Fibroblast of the conjunctiva (primary cell): ENCODE results near the gene BZW2.

Experiments
- DNase-seq: peaks from one replicate; pipeline ENCODE4 v3.0.0-alpha.2; 2010; ENCODE audit warnings: low read depth

The BZW2 gene

DNA sequence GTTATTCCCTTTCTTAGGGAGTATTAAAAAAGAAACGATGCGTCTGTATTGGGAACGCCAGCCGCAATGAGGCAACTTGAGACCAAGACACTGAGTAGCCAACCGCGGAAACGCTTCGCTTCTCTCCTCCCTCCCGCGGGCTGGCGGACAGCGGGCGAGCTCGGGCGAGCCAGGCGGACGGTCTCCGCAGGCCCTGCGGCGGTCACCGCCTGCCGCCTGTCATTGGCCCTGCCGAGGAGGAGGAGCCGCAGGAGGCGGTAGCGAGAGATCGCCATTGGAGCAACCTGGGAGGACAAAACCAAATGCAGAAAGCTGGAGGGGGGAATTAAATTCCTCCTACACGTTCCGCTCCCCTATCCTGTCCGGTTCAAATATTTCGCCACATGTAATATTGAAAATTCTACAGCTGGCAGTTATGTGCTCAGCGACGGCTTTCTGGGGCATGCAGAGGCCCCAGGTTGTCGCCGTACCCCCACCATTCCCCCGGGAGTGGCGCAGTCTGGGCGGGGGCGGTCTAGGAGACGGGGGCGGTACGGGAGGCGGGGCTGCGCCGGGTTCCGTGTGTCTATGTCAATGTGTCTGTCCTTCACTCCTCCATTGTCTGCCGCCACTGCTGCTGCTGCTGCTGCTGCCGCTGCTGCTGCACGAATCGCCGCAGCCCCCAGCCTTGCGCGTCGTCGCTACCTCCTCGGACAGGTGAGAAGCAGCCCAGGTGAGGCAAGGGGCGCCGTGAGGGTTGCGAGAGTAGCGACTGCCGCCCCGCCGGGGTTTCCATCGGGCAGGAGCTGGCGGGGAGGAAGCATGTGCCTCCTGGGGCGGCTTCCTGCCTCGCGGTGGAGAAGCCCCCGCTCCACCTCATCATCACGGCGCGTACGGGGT lies at the start of gene BZW2, which contains the start of gene ANKMY2:
Gene BZW2, plus strand, starts transcription at position 589 of the 879 bp plus-strand sequence. CDS start 19,263 bp downstream, outside the sequence.
Gene ANKMY2, minus strand, starts transcription at position 162 of the 879 bp plus-strand sequence. CDS start 181 bp downstream, outside the sequence.
- peak; percentile 93 for DNase-seq

DNA sequence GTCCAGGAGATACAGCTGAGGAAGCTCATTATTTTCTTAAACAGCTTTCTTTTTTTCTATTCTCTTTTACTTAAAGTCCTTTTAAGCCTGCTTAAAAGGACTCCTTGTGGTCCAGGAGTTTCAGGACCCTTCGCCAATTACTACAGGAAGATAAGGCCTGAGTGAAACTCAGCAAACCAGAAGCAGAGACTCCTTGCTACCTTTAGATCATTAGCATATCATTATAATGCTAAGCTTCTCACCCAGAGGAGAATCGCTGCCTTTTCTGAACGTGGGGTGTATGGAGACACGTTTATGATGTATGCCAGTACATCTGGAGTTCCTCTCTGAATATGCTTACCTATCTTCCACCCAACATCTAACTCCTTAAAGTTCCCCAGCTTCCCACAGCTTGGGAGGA lies 48.0 kb upstream of the BZW2 start:
- no peak for DNase-seq

DNA sequence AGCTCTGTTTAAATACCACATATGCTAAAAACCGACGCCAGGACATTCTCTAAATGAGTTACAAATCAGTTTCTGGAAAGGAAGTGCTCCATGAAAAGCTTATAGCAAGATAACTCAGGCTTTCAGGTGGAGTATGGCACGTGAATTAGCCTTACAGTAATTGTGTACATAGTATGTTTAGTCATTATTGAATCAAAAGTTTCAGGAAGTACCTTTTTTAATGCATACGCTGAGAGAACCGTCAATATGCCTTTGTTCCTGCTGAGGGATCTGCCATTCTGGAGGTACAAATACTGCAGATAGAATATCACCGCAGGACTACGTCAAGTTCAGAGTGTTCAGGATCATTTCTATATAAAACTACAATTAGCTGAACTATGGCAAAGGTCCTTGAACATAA lies 46.1 kb upstream of the BZW2 start:
- no peak for DNase-seq

DNA sequence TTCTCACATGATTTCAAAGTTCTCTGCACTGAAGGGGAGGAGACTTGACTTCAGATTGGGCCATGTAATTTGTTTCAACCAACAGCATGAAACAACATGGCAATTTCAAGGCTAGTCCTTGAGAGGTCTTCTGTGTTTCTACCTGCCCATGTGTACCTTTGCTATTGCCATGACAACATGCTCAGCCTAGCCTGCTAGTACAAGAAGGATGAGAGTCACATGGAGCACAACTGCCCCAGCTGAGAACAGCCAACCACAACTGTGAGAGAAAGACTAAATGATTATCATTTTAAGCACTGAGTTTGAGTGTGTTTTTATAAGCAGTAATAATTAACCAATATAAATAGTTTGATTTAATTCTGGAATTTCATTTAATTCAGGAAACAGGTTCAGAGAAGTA lies 42.3 kb upstream of the BZW2 start:
- no peak for DNase-seq

DNA sequence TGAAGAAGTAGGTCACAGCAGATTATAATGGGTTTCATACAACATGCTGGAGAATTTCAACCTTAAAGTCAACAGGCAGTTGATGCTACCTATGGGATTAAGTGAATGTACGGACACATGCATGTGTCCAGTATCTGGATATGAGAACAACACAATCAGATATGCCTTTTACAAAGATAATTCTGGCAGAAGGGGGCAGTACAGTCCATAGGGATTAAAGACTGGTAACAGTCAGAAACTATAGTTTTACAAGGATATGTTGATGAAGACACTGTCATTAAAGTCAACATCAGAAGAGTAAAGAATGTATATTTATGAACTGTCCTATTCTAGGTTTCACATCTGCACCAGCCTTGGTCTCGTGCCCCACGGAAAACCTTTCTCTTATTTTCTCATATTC lies 41.9 kb upstream of the BZW2 start:
- peak; percentile 10 for DNase-seq

DNA sequence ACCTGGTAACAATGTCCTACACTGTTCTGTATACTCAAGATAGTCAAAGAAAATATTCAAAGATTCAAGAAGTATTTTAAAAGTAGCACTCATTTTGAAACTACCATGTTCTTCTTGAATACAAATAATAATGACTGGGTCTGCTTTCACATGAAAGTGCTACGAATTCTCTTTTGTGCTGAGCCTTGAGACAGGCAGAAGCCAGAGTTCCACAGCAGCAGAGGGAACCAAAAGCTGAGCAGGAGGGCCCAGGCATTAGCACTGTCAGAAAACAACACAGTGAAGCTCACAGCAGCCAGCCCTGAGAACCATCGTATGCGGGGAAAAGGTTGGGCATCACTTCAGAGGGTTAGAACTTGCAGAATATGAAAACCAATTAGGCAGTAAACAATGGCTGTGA lies 39.3 kb upstream of the BZW2 start:
- no peak for DNase-seq

DNA sequence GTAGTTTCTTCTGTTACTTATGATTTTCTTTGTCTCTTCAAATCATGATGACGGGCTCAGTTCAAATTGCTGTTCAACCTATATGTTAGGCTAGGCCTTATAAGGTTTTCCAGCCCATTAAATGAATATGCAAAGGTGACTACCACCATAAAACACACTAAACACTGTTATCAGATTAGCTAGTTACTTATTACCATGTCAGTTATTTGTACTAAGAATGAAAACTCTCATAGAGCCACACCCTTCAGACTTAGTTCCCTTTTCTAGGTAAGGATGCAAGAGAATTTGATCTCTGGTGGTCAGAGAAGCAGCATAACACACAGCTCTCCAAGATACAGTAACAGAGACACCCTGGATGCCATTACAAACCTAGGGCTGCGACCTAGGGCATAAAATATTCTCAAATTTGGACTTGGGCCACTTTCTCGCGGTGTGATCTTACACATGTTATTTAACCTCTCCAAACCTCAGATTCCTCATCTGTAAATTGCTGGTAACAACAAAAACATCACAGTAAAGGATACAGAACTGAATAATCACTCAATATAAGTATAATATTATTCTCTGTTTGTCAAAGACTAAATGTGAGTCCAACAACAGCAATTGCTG lies 36.0 kb upstream of the BZW2 start:
- DNase-seq, result no peak

DNA sequence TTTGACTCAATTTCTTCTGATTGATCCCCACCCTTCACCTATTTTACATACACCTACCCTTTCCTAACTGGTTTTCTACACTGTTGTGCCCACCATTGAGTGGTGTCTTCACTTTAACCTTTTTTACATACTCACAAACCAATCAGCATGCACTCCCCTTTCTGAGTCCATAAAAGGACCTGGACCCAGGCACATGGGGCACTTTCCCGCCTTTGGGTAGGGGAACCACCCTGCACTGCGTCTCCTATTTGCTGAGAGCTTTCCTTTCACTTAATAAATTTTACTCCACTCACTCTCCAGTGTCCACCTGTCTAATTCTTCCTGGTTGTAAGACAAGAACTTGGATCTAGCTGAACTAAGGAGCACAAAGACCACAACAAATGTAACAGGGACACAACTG lies 34.3 kb upstream of the BZW2 start:
- DNase-seq, result no peak

DNA sequence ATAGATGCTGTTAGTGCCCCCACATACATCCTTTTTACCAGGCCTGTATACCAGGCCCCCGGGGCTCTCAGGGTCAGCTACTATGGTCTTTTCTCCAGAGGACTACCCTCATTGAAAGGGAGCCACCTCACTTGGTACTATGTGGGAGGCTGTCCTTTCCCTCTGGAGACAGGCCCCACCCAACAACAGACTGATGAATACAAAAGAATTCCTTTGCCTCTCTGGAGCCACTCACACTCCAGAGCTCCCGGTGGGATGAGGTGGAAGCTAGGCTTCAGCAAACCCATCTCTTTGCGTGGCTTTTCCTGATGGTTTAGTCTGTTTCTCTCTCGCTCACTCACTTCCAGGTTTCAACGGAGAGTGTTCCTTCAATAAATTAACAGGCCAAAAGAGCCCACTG lies 30.8 kb upstream of the BZW2 start:
- DNase-seq, result no peak

DNA sequence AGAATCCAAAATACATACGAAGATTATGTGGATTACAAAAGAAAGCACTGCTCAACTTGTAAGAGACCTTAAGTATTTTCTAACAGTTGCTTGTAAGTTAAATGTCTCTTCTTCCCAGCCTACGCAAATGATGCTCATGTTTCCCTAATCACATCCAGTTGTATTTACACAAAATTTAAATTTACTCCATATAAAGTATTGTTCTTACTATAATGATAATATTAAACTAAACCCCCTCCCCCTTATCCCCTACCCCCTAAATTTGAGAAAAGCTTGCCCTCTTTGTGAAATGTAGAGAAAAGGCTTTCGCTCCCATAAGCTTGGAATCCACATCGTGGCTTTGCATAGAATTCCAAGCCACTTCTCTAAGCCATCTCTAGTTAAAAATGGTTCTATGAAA lies 29.9 kb upstream of the BZW2 start:
- no peak for DNase-seq

DNA sequence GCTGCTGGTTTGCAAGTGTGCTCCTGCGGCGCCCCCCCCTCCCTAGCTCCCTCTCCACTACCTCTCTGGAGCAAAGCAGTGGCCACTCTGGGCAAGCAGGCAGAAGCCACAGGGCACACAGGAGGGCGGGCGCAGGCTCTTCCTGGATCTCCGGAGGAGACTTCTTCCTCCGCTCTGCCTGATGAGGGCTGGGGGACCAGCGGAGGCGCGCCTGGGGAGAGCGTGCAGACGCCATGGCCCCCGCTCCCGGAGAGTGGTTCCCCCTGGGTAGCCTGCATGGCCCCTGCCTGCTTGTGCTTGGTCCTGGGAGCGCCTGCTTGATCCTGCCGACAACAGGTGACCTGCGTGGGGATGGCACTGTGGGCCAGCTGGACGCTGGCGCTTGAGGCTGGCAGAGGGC lies 29.4 kb upstream of the BZW2 start:
- DNase-seq, result no peak

DNA sequence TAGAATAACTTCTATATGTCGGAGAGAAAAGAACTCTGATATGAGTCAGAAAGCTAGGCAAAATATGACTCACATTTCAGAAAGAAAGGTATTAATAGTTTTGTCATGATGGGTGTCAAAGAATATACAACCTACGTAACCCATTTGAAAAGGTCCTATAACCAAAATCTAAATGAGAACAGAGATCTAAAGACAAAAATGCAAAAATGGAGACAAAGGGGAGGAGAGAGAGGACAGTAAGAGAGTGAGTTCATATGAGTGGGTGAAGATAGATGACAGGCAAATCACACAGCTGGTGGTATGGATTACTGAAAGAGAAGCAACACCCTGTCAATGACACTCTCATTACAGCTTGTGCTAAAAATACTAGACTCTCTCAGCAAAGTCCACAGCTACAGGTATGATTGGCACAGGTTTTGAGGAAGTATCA lies 26.0 kb upstream of the BZW2 start:
- no peak for DNase-seq

DNA sequence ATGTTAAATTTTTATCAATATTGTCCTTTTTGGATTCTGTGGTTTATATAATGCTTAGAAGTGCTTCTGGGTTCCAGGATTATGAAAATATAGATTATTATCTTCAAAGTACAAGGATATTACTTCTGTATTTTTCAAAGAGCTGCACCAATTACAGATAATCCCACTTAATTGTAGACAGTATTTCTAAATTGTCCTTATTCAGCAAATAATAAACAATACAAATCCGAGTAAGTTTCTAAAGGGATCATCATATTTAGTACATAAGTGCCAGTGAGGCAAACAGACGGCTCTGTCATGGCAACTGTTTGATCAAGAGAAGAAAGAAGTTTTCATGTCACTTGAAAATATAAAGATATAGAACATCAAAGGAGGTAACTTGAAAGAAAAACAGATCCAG lies 19.6 kb upstream of the BZW2 start:
- no peak for DNase-seq

DNA sequence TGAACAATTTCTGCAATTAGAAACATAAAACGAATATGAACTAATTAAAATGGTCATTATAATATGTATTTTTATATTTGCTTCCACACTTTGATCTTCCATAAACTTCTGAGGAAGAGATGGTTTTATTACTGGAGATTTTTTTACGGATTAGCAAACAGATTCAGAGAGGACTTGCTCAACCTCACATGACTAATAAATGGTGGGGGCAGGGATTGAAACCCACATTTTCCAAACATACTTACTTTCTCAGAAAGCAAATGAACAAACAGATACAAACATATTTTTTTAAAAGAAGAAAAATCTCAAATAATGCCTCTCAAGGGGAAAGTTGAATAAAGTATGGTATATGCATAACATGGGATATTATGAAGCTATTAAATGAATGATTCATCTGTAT lies 18.7 kb upstream of the BZW2 start:
- DNase-seq, result no peak

DNA sequence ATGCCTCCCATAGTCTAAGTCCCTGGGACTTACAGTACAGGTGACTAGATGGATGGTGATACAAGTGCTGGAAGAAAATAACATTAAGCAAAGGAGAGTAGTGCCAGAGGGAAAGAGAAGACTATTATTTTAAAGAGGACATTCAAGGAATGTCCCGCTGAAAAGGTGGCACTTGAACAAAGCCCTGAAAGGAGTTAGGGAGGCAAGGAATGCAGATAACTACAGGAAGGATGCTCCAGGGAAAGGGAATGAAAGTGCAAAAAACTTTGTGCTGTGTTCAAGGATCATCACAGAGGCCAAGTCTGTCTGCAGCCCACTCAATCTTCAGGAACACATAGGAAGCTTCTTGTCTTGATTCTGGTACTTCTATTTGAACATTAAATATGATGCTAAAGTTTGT lies 15.3 kb upstream of the BZW2 start:
- no peak for DNase-seq

DNA sequence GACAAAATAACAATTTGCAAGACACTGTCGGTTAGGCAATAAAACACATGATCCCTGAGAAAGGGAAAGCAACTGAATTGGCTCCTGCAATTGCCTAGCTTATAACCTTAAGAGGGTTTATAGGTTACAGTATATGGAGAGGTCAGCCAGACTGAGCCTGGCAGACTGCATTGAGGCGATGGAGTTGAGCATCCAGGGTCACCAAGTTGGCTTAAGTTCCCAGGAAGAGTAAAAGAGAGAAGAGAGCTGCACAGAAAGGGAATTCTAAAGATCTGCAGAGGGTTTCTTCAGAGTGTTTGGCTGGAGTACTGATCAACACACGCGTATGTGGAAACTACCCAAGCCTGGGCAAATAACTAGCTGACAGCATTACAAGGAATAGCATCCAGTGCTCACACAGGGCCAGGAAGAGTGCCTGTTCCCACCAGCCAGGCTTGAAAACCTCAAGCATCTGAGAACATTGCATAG lies 11.7 kb upstream of the BZW2 start:
- peak; percentile 52 for DNase-seq

DNA sequence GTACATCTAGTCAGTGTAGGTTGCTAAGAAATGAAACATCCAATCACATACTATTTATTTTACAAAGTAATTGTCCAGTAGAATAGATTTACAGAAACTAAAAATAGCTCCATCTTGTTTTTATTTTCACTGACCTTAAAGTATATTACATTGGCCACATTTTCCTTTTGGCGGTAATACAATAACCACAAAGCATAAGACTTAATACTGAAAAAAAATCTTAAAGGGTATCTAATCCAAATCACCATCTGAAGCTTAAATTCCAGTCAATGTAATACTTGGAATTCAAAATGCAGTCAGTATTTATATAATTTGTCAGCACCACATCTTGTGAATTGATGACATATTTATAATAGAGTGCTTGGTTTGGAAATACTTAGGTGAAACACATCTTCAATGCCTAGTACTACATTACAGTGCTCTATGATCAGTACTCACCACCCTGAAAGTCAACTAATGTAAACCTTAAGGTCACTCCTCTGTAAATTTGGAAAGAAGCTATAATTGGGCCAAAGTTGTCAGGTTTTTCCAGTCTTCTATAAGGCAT lies 9.4 kb upstream of the BZW2 start:
- peak; percentile 66 for DNase-seq

DNA sequence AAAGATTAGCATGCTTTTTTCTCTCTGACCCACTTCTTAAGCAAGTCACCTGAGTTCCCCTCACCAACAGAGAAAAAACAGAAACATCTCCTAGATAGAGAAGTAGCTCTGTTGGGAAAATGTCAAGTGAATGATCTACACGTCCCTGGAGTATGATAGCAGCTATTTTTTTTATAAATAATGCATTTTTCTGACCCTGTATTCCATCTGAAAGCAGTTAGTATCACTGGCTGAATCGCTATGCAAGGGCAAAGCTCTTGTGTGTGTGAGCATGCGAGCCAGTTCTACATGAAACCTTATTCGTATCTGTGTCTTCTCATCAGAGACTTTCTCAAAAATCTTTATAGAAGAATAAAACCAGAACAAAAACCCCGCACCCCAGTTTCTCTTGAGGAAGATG lies 8.6 kb upstream of the BZW2 start:
- no peak for DNase-seq

DNA sequence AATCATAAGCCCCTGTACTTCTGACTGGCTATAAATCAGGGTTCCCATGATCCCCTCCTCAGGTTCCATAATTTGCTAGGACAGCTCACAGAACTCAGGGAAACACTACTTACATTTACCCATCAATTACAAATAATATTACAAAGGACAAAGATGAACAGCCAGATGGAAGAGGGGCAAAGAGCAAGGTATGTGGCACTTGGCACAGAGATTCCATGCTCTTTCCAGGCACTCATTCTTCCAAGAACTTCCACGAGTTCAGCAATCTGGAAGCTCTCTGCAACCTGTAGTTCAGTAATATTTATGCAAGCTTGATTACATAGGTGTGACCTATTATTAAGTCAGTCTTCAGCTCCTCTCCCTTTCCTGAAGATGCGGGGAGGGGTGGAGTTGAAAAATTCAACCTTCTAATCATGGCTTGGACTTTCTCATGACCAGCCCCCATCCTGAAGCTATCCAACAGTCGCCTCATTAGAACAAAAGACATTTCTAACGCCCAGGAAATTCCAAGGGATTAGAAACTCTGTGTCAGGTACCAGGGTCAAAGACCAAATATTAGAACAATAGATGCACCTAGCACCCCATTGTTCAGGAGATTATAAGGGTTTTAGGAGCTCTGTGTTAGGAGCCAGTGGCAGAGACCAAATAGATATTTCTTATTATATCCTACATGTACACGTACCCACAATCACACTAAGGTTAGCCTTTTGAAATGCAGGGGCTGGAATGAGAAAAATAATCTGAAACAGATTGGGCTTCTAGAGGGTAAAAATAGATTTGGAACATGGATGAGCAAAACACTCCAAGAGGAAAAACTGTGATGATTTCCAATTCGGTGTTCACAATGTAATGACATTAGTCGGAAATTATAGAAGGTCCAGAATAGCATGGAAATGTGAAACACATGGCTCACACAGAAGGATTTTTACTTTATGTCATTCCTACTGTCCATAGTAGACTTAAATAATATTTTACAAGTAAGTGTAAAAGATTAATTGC lies 7.4 kb upstream of the BZW2 start:
- no peak for DNase-seq

DNA sequence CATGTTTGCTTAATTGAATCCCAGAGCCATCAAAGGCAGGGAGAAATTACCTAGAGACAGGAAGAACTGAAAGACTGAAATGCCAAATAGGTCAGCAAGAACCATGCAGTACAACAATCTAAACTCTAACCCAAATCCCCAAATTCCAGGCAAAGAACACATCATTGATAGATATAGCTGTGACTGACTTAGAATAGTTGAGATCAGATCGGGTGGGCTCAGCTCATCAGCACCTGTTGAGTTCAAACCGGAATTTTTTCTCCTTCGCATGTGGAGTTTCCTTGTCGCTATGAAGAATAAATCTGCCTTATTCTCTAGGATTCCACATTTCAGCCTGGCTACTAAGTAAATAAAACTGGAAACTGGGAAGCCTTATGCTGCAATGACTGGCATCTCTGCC lies 1.8 kb upstream of the BZW2 start:
- no peak for DNase-seq

DNA sequence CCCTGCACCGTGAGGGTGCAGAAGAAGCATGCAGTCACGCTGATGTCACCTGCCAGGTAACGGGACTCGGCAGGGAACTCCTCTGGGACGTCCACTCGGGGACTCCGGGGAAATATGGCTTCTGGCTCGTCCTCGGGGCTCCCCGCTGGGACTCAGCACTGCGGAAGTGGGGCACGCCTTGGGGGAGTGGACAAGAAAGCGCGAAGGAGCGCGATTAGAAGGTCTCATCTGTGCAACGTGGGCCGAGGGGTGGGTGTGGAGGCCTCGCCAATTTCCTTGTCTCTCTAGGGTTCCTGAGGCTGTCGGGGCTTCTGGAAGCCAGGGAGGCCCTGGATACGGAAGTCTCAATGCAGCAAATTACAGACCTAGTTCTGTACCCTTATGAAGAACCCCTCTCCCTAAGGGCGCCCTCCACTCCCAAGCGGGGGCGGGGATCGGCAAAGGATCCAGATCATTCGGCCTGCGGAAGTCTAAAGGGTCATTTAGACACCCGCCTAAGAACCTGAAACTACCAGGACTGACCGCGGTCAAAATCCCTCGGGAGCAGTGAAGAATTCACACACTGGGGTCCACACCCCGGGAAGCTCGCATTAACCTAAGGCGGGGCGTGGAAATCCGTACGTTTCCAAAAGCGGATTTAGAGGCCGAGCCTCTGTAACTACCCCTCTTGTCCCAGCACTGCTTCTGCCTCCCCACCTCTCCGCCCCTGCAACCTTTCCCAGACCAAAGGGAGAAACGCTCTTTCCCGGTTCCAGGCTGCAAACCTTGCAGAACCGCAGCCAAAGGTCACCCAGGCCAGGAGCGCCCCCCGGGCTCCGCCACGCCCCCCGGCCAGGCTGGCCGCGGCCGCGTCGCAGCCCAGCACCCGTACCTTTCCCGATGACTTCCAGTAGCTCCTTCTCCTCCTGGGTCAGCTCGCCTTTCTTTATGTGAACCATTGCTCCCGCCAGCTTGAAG lies 1.1 kb upstream of the BZW2 start:
- DNase-seq, result no peak
